Sigmoid colon (tissue), 3 donors: ENCODE results near the gene CAPN12.

Source experiments
- POLR2A ChIP-seq, 2 donors: fragments of 450-650 bp; IDR thresholded peaks; one replicate each; pipeline ENCODE4 v1.6.1; 2016; ENCODE audit warnings: antibody characterized with exemption in 2 of 2, mild to moderate bottlenecking in 2 of 2, moderate library complexity in 2 of 2
- TF ChIP-seq, protein P1 (sequence below), 4 experiments: fragments of 450-650 bp in 3 of 4; fragments of 200-600 bp in 1 of 4; IDR thresholded peaks; one replicate each; pipeline ENCODE4 v1.5.1; 2016 to 2019; ENCODE audit warnings: antibody characterized with exemption in 4 of 4, mild to moderate bottlenecking in 3 of 4, moderate library complexity in 2 of 4

DNA sequence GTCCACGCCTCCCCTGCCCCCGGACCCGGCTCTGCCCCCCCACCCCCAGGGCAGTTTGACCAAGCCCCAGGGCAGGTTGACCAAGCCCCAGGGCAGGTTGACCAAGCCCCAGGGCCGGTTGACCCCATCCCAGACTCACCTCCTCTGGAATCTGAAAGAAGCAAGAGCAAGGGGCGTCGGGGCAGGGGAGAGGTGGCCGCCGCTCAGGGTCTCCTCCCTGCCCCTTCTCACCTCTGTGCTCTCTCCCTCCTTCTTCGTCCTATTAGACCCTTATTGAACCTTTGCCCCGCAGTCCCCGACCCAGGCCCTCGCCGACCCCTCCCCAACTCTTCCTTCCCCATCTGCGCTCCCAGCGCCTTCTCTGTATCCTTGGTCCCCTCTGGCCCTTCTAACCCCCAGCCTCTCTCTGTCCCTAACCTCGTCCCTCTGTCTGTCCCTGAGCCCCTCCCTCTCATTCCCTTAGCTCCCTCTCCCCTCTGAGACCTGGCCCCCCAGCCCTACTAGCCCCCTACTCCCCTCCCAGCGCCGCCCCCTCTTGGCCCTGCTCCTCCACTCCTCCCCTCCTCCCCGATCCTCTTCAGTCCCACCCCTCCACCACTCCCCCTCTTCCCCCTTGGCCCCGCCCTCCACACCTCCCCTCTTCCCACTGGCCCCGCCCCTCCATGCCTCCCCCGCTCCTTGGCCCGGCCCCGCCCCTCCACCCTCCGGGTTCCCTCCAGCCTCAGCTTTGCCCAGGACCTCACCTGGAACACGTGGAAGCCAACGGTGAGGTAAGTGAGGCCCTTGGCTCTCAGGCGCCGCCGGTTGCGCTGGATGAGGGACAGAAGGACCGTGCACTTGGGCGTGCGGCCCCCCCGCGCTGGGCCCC is 7.6 kb downstream of the CAPN12 start:
- TF ChIP-seq, protein P1, sequence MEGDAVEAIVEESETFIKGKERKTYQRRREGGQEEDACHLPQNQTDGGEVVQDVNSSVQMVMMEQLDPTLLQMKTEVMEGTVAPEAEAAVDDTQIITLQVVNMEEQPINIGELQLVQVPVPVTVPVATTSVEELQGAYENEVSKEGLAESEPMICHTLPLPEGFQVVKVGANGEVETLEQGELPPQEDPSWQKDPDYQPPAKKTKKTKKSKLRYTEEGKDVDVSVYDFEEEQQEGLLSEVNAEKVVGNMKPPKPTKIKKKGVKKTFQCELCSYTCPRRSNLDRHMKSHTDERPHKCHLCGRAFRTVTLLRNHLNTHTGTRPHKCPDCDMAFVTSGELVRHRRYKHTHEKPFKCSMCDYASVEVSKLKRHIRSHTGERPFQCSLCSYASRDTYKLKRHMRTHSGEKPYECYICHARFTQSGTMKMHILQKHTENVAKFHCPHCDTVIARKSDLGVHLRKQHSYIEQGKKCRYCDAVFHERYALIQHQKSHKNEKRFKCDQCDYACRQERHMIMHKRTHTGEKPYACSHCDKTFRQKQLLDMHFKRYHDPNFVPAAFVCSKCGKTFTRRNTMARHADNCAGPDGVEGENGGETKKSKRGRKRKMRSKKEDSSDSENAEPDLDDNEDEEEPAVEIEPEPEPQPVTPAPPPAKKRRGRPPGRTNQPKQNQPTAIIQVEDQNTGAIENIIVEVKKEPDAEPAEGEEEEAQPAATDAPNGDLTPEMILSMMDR (IDR thresholded peaks at IDR 0.05): no peak
- no peak for TF ChIP-seq POLR2A (IDR thresholded peaks at IDR 0.05)
